Fibroblast of villous mesenchyme (primary cell): ENCODE data around the gene RPS6KA2. TPM values are rescaled to one million over a fixed set of nuclear protein-coding genes. Genes with fewer than 3 reads are reported as not detected.

Source experiments
- DNase-seq: peaks from one replicate; pipeline ENCODE4 v3.0.0-alpha.2; 2010; ENCODE audit warnings: low read depth
- H3K4me3 ChIP-seq: 2 replicates; pipeline ENCODE4 v1.5.1; 2011; ENCODE audit warnings: low read depth, mild to moderate bottlenecking, low read length
- total RNA-seq: library from RNA; depleted of rRNA; stranded (reverse); fragments of >200 nt; gene quantifications from 2 replicates; pipeline ENCODE4 v1.2.3, GENCODE V29; 2012
- TF ChIP-seq, protein P1 (sequence below): IDR thresholded peaks from 2 replicates; pipeline ENCODE4 v1.5.1; 2012; ENCODE audit warnings: low read depth, mild to moderate bottlenecking, low read length; ENCODE audit not compliant: insufficient read depth

Gene RPS6KA2
- total RNA-seq, 1 donor, result 15.5 TPM

DNA sequence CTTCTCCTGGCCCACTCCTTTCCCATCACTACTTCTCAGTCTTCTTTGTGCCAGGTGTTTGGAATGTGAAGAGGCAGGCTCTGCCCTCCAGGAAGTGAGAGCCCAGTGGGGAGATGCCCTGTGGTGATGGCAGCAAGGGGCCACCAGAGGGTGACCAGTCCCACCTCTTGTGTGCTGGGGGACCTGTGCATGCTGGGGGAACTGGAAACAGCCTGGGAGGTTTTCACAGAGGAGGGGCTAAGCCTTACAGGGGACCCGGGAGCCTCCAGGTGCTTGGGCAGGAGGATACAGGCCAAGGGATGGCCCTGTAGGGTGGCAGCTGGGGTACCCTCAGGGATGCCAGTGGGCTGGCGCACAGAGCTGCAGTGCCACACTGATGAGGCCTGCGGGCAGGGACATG is 112.9 kb downstream of the RPS6KA2 start:
- no peak overlapping the region for H3K4me3 ChIP-seq
- TF ChIP-seq, protein P1, sequence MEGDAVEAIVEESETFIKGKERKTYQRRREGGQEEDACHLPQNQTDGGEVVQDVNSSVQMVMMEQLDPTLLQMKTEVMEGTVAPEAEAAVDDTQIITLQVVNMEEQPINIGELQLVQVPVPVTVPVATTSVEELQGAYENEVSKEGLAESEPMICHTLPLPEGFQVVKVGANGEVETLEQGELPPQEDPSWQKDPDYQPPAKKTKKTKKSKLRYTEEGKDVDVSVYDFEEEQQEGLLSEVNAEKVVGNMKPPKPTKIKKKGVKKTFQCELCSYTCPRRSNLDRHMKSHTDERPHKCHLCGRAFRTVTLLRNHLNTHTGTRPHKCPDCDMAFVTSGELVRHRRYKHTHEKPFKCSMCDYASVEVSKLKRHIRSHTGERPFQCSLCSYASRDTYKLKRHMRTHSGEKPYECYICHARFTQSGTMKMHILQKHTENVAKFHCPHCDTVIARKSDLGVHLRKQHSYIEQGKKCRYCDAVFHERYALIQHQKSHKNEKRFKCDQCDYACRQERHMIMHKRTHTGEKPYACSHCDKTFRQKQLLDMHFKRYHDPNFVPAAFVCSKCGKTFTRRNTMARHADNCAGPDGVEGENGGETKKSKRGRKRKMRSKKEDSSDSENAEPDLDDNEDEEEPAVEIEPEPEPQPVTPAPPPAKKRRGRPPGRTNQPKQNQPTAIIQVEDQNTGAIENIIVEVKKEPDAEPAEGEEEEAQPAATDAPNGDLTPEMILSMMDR, result peak; percentile 31
- DNase-seq, result no peak

DNA sequence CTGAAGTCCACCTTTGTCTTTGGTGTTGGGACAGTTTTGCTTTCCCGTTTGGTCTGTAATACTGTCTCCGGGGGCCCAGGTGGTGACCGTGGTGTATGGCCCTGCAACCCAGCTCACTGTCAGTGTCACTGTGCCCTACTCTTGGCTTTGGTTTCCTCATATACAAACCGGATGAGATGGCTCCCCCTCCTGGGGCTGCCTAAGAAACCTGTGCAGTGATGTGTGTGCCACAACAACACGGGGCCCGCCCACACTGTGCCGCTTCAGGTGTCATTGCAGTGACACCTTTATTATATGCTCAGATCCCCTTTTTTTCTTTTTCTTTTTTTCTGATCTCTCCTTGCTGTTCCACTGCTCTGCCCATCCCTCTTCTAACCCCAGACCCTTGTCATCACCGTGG is 114.5 kb downstream of the RPS6KA2 start:
- DNase-seq, result no peak
- TF ChIP-seq, protein P1, result no peak
- H3K4me3 ChIP-seq, result no peak overlapping the region

DNA sequence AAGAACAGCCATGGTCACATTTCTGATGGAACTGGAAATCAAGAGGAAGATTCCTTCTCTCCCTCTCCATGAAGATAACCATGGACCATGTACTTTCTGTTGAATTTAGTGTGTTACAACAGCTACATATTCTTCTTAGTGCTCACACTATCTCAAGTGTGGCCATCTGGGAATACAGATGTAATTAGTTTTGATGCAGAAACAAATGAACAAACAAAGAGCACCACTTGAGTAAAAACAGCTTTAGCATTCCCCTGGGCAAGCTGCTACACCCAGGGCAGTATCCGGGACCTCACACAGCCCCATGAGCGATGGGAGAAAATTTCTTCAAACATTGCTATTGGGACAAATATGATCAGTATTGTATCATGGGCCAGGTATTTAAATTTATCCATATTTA is 115.7 kb downstream of the RPS6KA2 start:
- no peak for DNase-seq
- H3K4me3 ChIP-seq, result no peak overlapping the region

DNA sequence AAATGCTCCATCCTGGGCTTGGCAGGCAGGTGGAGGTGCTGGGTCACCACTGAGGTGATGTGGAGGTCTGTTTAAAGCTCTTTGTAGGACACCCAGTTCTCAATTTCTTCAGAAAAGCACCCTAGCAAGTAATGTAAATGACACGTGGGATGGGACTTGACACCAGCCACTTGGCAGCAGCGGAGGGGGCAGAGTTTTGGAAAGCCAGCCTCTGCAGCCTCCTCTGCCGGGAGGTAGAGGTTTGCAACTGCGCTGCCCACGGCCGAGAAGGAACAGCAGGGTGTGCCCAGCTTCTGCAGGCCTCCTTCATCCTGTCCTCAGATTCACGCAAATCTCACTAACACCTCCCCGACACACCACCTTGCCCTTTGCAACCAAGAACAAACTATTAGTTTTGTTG is 117.9 kb downstream of the RPS6KA2 start:
- no peak overlapping the region for H3K4me3 ChIP-seq
- TF ChIP-seq, protein P1, result no peak
- no peak for DNase-seq

More for the DNA sequence above, 115.7 kb downstream of the RPS6KA2 start:
- TF ChIP-seq, protein P1, result no peak

DNA sequence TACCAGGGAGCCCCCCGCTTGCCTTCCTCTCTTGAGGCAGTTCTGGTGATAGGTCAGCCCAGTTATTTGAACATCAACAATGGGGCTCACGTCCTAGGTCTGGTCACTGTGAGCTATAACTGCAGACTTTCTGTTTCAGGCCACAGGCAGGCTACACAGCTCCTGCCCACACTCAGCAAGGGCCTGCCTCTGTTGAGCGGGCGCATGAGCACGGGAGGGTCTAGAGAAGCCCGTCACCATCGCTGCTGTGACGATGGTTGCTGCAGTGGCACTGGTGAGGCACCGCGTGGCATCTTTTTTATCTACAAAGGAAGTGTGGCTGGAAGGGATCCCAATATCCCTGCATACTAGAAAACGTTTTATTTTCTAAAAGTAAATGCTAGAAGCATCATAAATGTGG is 118.3 kb downstream of the RPS6KA2 start:
- no peak for DNase-seq

DNA sequence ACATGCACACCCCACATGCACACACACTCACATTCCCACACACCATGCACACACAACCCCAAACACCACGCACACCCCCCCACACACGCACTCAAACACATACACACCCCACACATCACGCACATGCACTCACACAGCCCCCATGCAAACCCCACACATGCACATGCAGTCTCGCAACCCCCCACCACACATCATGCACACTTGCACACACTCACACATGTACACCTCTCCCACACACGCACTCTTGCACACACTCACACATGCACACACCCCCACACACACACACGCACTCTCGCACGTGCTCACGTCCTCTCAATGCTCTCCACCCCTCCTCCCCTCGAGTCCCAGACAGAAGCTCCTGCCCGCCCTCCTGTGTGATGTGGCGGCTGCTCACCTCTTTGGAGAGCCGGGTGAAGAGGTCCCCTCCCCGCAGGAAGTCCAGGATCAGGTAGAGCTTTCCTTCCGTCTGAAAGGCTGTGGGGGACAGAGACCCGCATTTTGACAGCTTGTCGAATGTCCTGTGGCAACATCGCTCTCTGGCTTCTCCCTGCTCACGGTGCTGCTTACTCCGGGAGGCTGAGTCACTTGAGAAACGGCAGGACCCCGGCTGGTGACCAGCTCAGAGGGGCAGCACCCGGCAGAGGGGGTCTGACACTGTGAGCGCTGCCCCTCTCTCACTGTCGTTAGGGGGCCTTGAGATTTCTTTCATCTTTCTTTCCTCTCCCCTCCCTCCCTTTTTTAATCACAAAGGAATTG is 119.1 kb downstream of the RPS6KA2 start:
- no peak for DNase-seq
- TF ChIP-seq, protein P1, result no peak

More for the DNA sequence above, 118.3 kb downstream of the RPS6KA2 start:
- H3K4me3 ChIP-seq, result no peak overlapping the region
- TF ChIP-seq, protein P1, result no peak

DNA sequence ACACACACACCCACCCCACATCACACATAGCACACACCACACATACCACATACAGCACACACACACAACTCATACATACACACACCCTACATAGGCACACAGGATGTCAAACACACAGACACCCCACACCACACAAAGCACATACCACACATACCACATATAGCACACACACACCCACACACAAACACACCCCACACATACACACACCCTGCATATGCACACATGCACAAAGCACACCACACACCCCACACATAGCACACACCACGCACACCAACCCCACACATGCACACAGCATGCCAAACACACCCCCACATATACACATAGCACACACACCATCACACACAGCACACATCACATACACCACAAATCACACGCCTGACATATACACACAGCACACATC is 119.7 kb downstream of the RPS6KA2 start:
- TF ChIP-seq, protein P1, result no peak
- H3K4me3 ChIP-seq, result no peak overlapping the region
- DNase-seq, result no peak

More for the DNA sequence above, 119.1 kb downstream of the RPS6KA2 start:
- no peak overlapping the region for H3K4me3 ChIP-seq
